ENCODE results near the gene TMEFF1. TPM values are rescaled to one million over a fixed set of nuclear protein-coding genes. Genes with fewer than 3 reads are reported as not detected.

TMEFF1 gene
- total RNA-seq, 1 experiment from 2014 or later, result 3.3 TPM

DNA sequence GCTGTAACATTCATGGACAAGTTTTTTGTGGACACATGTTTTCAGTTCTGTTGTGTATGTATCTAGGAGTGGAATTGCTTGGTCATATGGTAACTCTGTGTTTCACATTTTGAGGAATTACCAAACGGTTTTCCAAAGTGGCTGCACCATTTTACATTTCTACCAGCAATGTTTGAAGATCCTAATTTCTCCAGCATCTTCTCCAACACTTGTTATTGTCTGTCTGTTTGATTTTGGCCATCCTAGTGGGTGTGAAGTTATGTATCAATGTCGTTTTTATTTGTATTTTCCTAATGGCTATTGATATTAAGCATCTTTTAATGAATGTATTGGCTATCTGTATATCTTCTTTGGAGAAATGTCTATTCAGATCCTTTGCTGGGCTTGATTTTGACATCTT lies 6.9 kb downstream of the TMEFF1 start:
- no TSS peak for BruUV-seq (replicated peaks)
- TF ChIP-seq CTCF (IDR thresholded peaks at IDR 0.05 in 2 of 3, conservative IDR thresholded peaks at IDR 0.05 in 1 of 3; ENCODE audit: borderline replicate concordance in 1 of 3, insufficient read depth in 1 of 3, low read depth in 2 of 3, low read length in 2 of 3), result no peak
- TF ChIP-seq RAD21 (IDR thresholded peaks at IDR 0.05; ENCODE audit: low read depth), result no peak
- no peak for TF ChIP-seq SIN3A (IDR thresholded peaks at IDR 0.05; ENCODE audit: low read depth)
- no peak for TF ChIP-seq EZH2 (IDR thresholded peaks at IDR 0.05)
- TF ChIP-seq TCF7L2 (IDR thresholded peaks at IDR 0.05; ENCODE audit: borderline replicate concordance, extremely low read depth, insufficient read depth, insufficient read length), result no peak
- TF ChIP-seq, protein P1, sequence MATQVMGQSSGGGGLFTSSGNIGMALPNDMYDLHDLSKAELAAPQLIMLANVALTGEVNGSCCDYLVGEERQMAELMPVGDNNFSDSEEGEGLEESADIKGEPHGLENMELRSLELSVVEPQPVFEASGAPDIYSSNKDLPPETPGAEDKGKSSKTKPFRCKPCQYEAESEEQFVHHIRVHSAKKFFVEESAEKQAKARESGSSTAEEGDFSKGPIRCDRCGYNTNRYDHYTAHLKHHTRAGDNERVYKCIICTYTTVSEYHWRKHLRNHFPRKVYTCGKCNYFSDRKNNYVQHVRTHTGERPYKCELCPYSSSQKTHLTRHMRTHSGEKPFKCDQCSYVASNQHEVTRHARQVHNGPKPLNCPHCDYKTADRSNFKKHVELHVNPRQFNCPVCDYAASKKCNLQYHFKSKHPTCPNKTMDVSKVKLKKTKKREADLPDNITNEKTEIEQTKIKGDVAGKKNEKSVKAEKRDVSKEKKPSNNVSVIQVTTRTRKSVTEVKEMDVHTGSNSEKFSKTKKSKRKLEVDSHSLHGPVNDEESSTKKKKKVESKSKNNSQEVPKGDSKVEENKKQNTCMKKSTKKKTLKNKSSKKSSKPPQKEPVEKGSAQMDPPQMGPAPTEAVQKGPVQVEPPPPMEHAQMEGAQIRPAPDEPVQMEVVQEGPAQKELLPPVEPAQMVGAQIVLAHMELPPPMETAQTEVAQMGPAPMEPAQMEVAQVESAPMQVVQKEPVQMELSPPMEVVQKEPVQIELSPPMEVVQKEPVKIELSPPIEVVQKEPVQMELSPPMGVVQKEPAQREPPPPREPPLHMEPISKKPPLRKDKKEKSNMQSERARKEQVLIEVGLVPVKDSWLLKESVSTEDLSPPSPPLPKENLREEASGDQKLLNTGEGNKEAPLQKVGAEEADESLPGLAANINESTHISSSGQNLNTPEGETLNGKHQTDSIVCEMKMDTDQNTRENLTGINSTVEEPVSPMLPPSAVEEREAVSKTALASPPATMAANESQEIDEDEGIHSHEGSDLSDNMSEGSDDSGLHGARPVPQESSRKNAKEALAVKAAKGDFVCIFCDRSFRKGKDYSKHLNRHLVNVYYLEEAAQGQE (IDR thresholded peaks at IDR 0.05; ENCODE audit: low read depth), result no peak
- TF ChIP-seq MAX (IDR thresholded peaks at IDR 0.05), result no peak

More for the DNA sequence above, 6.9 kb downstream of the TMEFF1 start:
- CTCF ChIA-PET, result no interaction called here
- POLR2A ChIA-PET, result no interaction called here
- H3K4me3 ChIP-seq (replicated peaks in 1 of 2; ENCODE audit: low read depth in 1 of 2, low read length in 2 of 2), result no peak overlapping the region
- no peaks in the 10 kb centered on the region for H4K20me1 ChIP-seq (ENCODE audit: insufficient read depth)
- RAD21 ChIA-PET (ENCODE audit: low non-redundant PET in 1 of 2, low total read pairs in 2 of 2, uncharacterized antibody in 2 of 2, unreplicated experiment in 2 of 2), result no interaction called here
- H3K9me3 ChIP-seq (ENCODE audit: control insufficient read depth in 1 of 2, insufficient read depth in 1 of 2, low read depth in 1 of 2, low read length in 2 of 2), result no peaks in the 10 kb centered on the region
- no peak overlapping the region for H3K4me2 ChIP-seq (ENCODE audit: low read length)
- DNase-seq (ENCODE audit: low read depth, low spot score) (no peak), ATAC-seq (no peak)
- H3K36me3 ChIP-seq (ENCODE audit: control insufficient read depth in 1 of 2, insufficient read depth in 2 of 2, low read length in 2 of 2), result no peaks in the 10 kb centered on the region
- H3K27ac ChIP-seq (ENCODE audit: low read depth, low read length), result no peak overlapping the region
- no peak overlapping the region for H3K9ac ChIP-seq (ENCODE audit: low read length)
- no peaks in the 10 kb centered on the region for H3K79me2 ChIP-seq (ENCODE audit: insufficient read depth, low read length)
- H3K27me3 ChIP-seq (ENCODE audit: insufficient read depth, low read length), result no peaks in the 10 kb centered on the region
- intact Hi-C loops (cut with micrococcal nuclease), result no loop called here
- no peak overlapping the region for H2AFZ ChIP-seq (ENCODE audit: low read depth, low read length, poor library complexity, severe bottlenecking)
- no peaks in the 10 kb centered on the region for H3K9me2 ChIP-seq (ENCODE audit: insufficient read depth)
- no peaks in the 10 kb centered on the region for H3K4me1 ChIP-seq (ENCODE audit: control insufficient read depth in 1 of 2, insufficient read depth in 2 of 2, low read length in 2 of 2)

All from HCT116 (cell line).